H9 (cell line): Measurements from ENCODE around the gene ENOX1. TPM values are rescaled to one million over a fixed set of nuclear protein-coding genes. Genes with fewer than 3 reads are reported as not detected.

Experiments used
- DNase-seq: peaks from one replicate; pipeline ENCODE4 v3.0.0-alpha.2; 2017
- H2AFZ ChIP-seq: one replicate; pipeline ENCODE4 v1.6.1; 2013; ENCODE audit warnings: mild to moderate bottlenecking, low read length, control low read depth, moderate library complexity
- H2AK5ac ChIP-seq: 2 replicates; pipeline ENCODE4 v1.6.1; 2013; ENCODE audit warnings: low read length, control low read depth, mixed read lengths; ENCODE audit not compliant: insufficient read length
- H2BK120ac ChIP-seq: one replicate; pipeline ENCODE4 v1.6.1; 2013; ENCODE audit warnings: low read depth, mild to moderate bottlenecking, low read length, control low read depth, inconsistent platforms; ENCODE audit not compliant: poor library complexity, severe bottlenecking
- H2BK12ac ChIP-seq: 2 replicates; pipeline ENCODE4 v1.6.1; 2013; ENCODE audit warnings: low read length, control low read depth, mixed read lengths, low read depth; ENCODE audit not compliant: insufficient read length
- H2BK15ac ChIP-seq: 2 replicates; pipeline ENCODE4 v1.6.1; 2013; ENCODE audit warnings: low read depth, low read length, control low read depth
- H2BK20ac ChIP-seq: one replicate; pipeline ENCODE4 v1.6.1; 2013; ENCODE audit warnings: low read depth, mild to moderate bottlenecking, low read length, control low read depth, inconsistent platforms; ENCODE audit not compliant: poor library complexity, severe bottlenecking
- H2BK5ac ChIP-seq: 2 replicates; pipeline ENCODE4 v1.6.1; 2013; ENCODE audit warnings: low read length, control low read depth, mixed read lengths; ENCODE audit not compliant: insufficient read length
- H3K14ac ChIP-seq: 2 replicates; pipeline ENCODE4 v1.6.1; 2013; ENCODE audit warnings: low read length, control low read depth; ENCODE audit not compliant: insufficient read depth
- H3K18ac ChIP-seq: 2 replicates; pipeline ENCODE4 v1.6.1; 2013; ENCODE audit warnings: low read depth, mild to moderate bottlenecking, mixed read lengths, low read length, control low read depth; ENCODE audit not compliant: insufficient read length
- H3K23ac ChIP-seq: 2 replicates; pipeline ENCODE4 v1.6.1; 2013; ENCODE audit warnings: low read length, control low read depth, mixed read lengths, low read depth; ENCODE audit not compliant: insufficient read length
- H3K23me2 ChIP-seq: 2 replicates; pipeline ENCODE4 v1.6.1; 2013; ENCODE audit warnings: low read depth, mild to moderate bottlenecking, mixed read lengths, low read length, control low read depth; ENCODE audit not compliant: insufficient read length, poor library complexity, severe bottlenecking
- H3K27ac ChIP-seq: 2 replicates; pipeline ENCODE4 v1.5.1; 2013; ENCODE audit warnings: low read length, control low read depth, mixed read lengths, low read depth; ENCODE audit not compliant: insufficient read length
- H3K27me3 ChIP-seq: 2 replicates; pipeline ENCODE4 v1.6.1; 2013; ENCODE audit warnings: low read length, control low read depth, inconsistent platforms; ENCODE audit not compliant: insufficient read depth
- H3K4ac ChIP-seq: 2 replicates; pipeline ENCODE4 v1.6.1; 2013; ENCODE audit warnings: low read depth, mild to moderate bottlenecking, control low read depth, inconsistent platforms, low read length, moderate library complexity
- H3K4me1 ChIP-seq: 2 replicates; pipeline ENCODE4 v1.6.1; 2013; ENCODE audit warnings: low read length, control low read depth, inconsistent platforms; ENCODE audit not compliant: insufficient read depth
- H3K4me2 ChIP-seq: 2 replicates; pipeline ENCODE4 v1.6.1; 2013; ENCODE audit warnings: low read length, control low read depth, mixed read lengths; ENCODE audit not compliant: insufficient read length, insufficient read depth
- H3K56ac ChIP-seq: 2 replicates; pipeline ENCODE4 v1.6.1; 2013; ENCODE audit warnings: low read depth, mild to moderate bottlenecking, mixed read lengths, low read length, control low read depth; ENCODE audit not compliant: insufficient read length
- H3K79me1 ChIP-seq: 2 replicates; pipeline ENCODE4 v1.6.1; 2013; ENCODE audit warnings: low read depth, mild to moderate bottlenecking, moderate library complexity, low read length, control low read depth, inconsistent platforms; ENCODE audit not compliant: insufficient read depth, poor library complexity, severe bottlenecking
- H3K79me2 ChIP-seq: 2 replicates; pipeline ENCODE4 v1.6.1; 2013; ENCODE audit warnings: low read length, control low read depth, inconsistent platforms; ENCODE audit not compliant: insufficient read depth
- H3K9ac ChIP-seq: 2 replicates; pipeline ENCODE4 v1.6.1; 2013; ENCODE audit warnings: low read length, control low read depth, mixed read lengths; ENCODE audit not compliant: insufficient read length; ENCODE audit errors: extremely low read depth
- H3K9me3 ChIP-seq: one replicate; pipeline ENCODE4 v1.6.1; 2013; ENCODE audit warnings: low read depth, low read length, inconsistent platforms; ENCODE audit not compliant: control insufficient read depth
- H3T11ph ChIP-seq: one replicate; pipeline ENCODE4 v1.6.1; 2013; ENCODE audit warnings: mild to moderate bottlenecking, low read length, control low read depth, inconsistent platforms
- H4K20me1 ChIP-seq: one replicate; pipeline ENCODE4 v1.6.1; 2013; ENCODE audit not compliant: control insufficient read depth, insufficient read length, insufficient read depth
- H4K5ac ChIP-seq: 2 replicates; pipeline ENCODE4 v1.6.1; 2013; ENCODE audit warnings: low read depth, mild to moderate bottlenecking, mixed read lengths, low read length, control low read depth; ENCODE audit not compliant: insufficient read length
- H4K8ac ChIP-seq: replicated peaks from 2 replicates; pipeline ENCODE4 v1.6.1; 2013; ENCODE audit warnings: low read length, control low read depth, mixed read lengths, low read depth; ENCODE audit not compliant: insufficient read length
- H4K91ac ChIP-seq: 2 replicates; pipeline ENCODE4 v1.6.1; 2013; ENCODE audit warnings: low read depth, mild to moderate bottlenecking, moderate library complexity, mixed read lengths, low read length, control low read depth; ENCODE audit not compliant: insufficient read length
- H3K27ac Mint-ChIP-seq, 3 experiments: 2 replicates in 2 of 3; 3 replicates in 1 of 3; pipeline ENCODE4 v1.8.0; 2020 to 2021; ENCODE audit warnings: mixed read lengths in 3 of 3, mild to moderate bottlenecking in 1 of 3, moderate library complexity in 1 of 3
- H3K27me3 Mint-ChIP-seq: 2 replicates; pipeline ENCODE4 v1.8.0; 2021; ENCODE audit warnings: low read depth, mild to moderate bottlenecking, moderate library complexity, mixed read lengths
- H3K36me3 Mint-ChIP-seq, 3 experiments: 2 replicates in 2 of 3; 3 replicates in 1 of 3; pipeline ENCODE4 v1.8.0; 2020 to 2021; ENCODE audit warnings: low read depth in 3 of 3, mixed read lengths in 3 of 3; ENCODE audit not compliant: insufficient read depth in 1 of 3
- H3K4me1 Mint-ChIP-seq, 2 experiments: 2 replicates each; pipeline ENCODE4 v1.8.0; 2020; ENCODE audit warnings: mixed read lengths in 2 of 2
- H3K4me3 Mint-ChIP-seq, 2 experiments: 2 replicates in 1 of 2; 3 replicates in 1 of 2; pipeline ENCODE4 v1.8.0; 2020 to 2021; ENCODE audit warnings: mild to moderate bottlenecking in 2 of 2, mixed read lengths in 2 of 2, moderate library complexity in 1 of 2
- H3K9me3 Mint-ChIP-seq, 2 experiments: 2 replicates in 1 of 2; 3 replicates in 1 of 2; pipeline ENCODE4 v1.8.0; 2020; ENCODE audit warnings: mild to moderate bottlenecking in 2 of 2, mixed read lengths in 2 of 2, moderate library complexity in 1 of 2
- WGBS: extraction: QIAGEN DNeasy Blood & Tissue Kit; methylation state at CpG from one replicate; pipeline ENCODE4 v1.1.7; 2013; ENCODE audit warnings: missing lambda C conversion rate, low lambda C conversion rate, mixed read lengths; ENCODE audit not compliant: insufficient read length; ENCODE audit errors: extremely low coverage; 5-methylcytosine and 5-hydroxymethylcytosine counted together
- total RNA-seq: library from RNA; stranded (reverse); gene quantifications from 2 replicates; pipeline ENCODE4 v1.2.1, GENCODE V29; 2021
- TF ChIP-seq, protein P1 (sequence below): fragments of 200-600 bp; sonication (generic); conservative IDR thresholded peaks from 3 replicates; pipeline ENCODE4 v1.8.0; 2021; ENCODE audit warnings: antibody characterized with exemption, mild to moderate bottlenecking

Gene ENOX1
- total RNA-seq, 1 experiment from 2014 or later: 0.24 TPM

DNA sequence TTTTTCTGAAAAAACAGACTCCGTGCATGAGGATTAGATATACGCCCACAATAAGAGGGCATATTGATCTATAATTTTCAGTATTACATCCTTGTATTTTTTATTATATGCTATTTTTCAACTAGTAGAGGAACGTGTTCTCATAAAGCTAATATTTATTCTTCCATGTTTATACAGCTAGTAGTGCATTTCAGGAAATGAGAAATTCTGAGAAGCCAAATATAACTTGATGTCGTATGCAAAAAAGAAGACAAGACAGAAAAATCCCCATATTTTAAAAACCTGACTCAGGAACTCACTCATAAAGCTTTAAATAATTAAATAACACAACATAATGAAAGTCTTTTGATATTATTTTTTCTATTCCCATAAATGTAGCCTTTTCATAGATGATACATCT, 308.6 kb downstream of the ENOX1 start:
- Histone ChIP-seq H2BK12ac (no peak overlapping the region), H4K8ac (no peak overlapping the region), H2AFZ (no peak overlapping the region), H3K23me2 (no peaks in the 10 kb centered on the region), H3K79me1 (no peaks in the 10 kb centered on the region), H3K4ac (no peak overlapping the region), H3K79me2 (no peaks in the 10 kb centered on the region), H3K18ac (no peak overlapping the region), H3K56ac (no peak overlapping the region), H3K23ac (no peak overlapping the region), H2BK5ac (no peak overlapping the region), H3K9ac (no peak overlapping the region), H4K91ac (no peak overlapping the region), H3T11ph (no peak overlapping the region), H3K4me2 (no peak overlapping the region), H4K5ac (no peak overlapping the region), H3K14ac (no peak overlapping the region), H4K20me1 (no peaks in the 10 kb centered on the region), H3K9me3 (no peaks in the 10 kb centered on the region), H3K27ac (no peak overlapping the region), H2AK5ac (no peak overlapping the region), H3K27me3 (no peaks in the 10 kb centered on the region), H2BK20ac (no peak overlapping the region), H2BK120ac (no peak overlapping the region), H2BK15ac (no peak overlapping the region), H3K4me1 (no peaks in the 10 kb centered on the region)
- TF ChIP-seq, protein P1, sequence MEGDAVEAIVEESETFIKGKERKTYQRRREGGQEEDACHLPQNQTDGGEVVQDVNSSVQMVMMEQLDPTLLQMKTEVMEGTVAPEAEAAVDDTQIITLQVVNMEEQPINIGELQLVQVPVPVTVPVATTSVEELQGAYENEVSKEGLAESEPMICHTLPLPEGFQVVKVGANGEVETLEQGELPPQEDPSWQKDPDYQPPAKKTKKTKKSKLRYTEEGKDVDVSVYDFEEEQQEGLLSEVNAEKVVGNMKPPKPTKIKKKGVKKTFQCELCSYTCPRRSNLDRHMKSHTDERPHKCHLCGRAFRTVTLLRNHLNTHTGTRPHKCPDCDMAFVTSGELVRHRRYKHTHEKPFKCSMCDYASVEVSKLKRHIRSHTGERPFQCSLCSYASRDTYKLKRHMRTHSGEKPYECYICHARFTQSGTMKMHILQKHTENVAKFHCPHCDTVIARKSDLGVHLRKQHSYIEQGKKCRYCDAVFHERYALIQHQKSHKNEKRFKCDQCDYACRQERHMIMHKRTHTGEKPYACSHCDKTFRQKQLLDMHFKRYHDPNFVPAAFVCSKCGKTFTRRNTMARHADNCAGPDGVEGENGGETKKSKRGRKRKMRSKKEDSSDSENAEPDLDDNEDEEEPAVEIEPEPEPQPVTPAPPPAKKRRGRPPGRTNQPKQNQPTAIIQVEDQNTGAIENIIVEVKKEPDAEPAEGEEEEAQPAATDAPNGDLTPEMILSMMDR: no peak
- Mint-ChIP-seq H3K36me3 (no peaks in the 10 kb centered on the region), H3K9me3 (no peaks in the 10 kb centered on the region), H3K27ac (no peak overlapping the region), H3K27me3 (no peaks in the 10 kb centered on the region), H3K4me1 (no peaks in the 10 kb centered on the region), H3K4me3 (no peak overlapping the region)
- no CpG with 5 or more reads among the region's 4 CpGs for WGBS
- no peak for DNase-seq
